Esophagus squamous epithelium (tissue), 5 donors: ENCODE measurements around the gene SH3BP2. TPM values are rescaled to one million over a fixed set of nuclear protein-coding genes. Genes with fewer than 3 reads are reported as not detected.

Experiments
- DNase-seq: peaks from one replicate; lab custom pipeline; 2025; lab: John Stamatoyannopoulos, UW
- H3K27ac ChIP-seq, 4 donors: fragments of 200-600 bp; sonication (generic); one replicate each; pipeline ENCODE4 v1.5.1; 2016 to 2019; ENCODE audit warnings: mild to moderate bottlenecking in 1 of 4
- H3K27me3 ChIP-seq, 4 donors: fragments of 200-600 bp; sonication (generic); 1 replicate in 3 of 4; 2 replicates in 1 of 4; pipeline versions ENCODE4 v1.5.1 to v1.6.0; 2017 to 2021; ENCODE audit warnings: antibody characterized with exemption in 1 of 4
- H3K36me3 ChIP-seq, 3 donors: fragments of 200-600 bp; sonication (generic); one replicate each; pipeline ENCODE4 v1.5.1; 2016 to 2019
- H3K4me1 ChIP-seq, 3 donors: fragments of 200-600 bp; sonication (generic); one replicate each; pipeline ENCODE4 v1.5.1; 2017 to 2019
- H3K4me3 ChIP-seq, 4 donors: fragments of 200-600 bp; sonication (generic); 1 replicate in 3 of 4; 2 replicates in 1 of 4; pipeline ENCODE4 v1.5.1; 2016 to 2019; ENCODE audit warnings: mild to moderate bottlenecking in 2 of 4, moderate library complexity in 1 of 4
- H3K9me3 ChIP-seq, 3 donors: fragments of 200-600 bp; sonication (generic); one replicate each; pipeline ENCODE4 v1.5.1; 2016 to 2019
- CTCF ChIP-seq, 6 experiments: fragments of 450-650 bp in 4 of 6; fragments of 200-600 bp in 2 of 6; sonication (generic) in 2 of 6; IDR thresholded peaks; one replicate each; pipeline ENCODE4 v1.5.1; 2016 to 2019; ENCODE audit warnings: antibody characterized with exemption in 6 of 6, mild to moderate bottlenecking in 4 of 6, moderate library complexity in 4 of 6
- POLR2A ChIP-seq, 4 donors: fragments of 450-650 bp; IDR thresholded peaks; one replicate each; pipeline ENCODE4 v1.6.1; 2017; ENCODE audit warnings: antibody characterized with exemption in 4 of 4, mild to moderate bottlenecking in 4 of 4, moderate library complexity in 3 of 4
- WGBS, 2 donors: methylation state at CpG; one replicate each; pipeline ENCODE4 v1.1.5; 2018; 5-methylcytosine and 5-hydroxymethylcytosine counted together
- intact Hi-C: fragments of 100-400 bp; cut with DNase I; formaldehyde crosslinking; loops from one replicate; pipeline ENCODE4 v1.15.0; 2022
- total RNA-seq, 4 donors: library from RNA; depleted of rRNA; stranded (reverse); fragments of >200 nt; gene quantifications; one replicate each; pipeline ENCODE4 v1.1.0, GENCODE V29; 2016
- donor health status: DM: yes; HTN: yes; CAD: no.

Gene SH3BP2
- total RNA-seq, 4 donors from 2014 or later = 13.5 to 36.8 (median 34.0) TPM

DNA sequence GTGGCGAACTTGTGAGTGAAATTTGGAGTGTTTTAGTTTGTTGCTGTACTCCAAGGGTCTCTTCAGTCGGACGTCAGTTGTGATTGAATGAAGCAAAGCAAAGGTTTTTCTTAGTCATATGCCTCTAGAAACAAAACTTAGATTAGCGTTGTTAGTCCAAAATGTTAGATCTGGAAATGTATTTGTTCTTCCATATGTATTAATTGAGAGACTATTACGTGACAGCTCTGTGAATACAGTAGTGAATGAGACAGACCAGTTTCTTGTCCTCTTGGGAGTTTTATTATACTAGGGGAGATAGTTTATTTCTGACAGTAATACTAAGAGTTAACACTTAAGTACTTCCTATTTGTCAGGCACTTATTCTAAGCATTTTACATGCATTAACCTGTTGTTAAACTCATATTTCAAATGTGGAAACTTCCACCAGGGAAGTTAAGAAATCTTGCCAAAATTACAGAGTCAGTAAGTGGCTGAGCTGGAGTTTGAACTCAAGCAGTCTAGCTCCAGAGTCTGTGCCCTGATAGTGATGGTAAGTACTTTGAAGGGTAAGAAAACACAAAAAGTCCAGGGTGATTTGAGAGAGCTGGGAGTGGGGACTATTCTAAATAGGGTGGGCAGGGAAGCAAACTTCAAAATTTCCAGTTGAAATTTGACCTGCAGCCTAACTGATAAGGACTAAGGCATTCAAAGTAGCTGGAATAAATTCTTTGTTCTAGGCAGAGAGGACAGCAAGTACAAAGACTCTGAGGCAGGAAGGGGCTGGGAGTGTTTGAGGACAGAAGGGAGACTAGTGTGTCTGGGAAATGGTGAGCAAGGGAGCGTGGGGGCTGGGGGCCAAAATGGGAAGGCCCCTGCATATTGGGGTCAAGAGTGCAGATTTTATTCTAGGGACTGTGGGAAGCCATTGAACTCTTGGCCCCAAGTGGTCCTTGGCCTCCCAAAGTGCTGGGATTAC, 67.8 kb downstream of the SH3BP2 start:
- Histone ChIP-seq H3K9me3 (no peaks in the 10 kb centered on the region), H3K4me3 (no peak overlapping the region), H3K4me1 (peaks cover 31 to 94% (median 46%) of the 10 kb centered on the region in 3 donors), H3K36me3 (no peaks in the 10 kb centered on the region), H3K27me3 (no peaks in the 10 kb centered on the region), H3K27ac (peak overlapping the region in 3 of 4 donors; percentile 53 to 73 (median 67))
- no peak for TF ChIP-seq POLR2A (IDR thresholded peaks at IDR 0.05)
- no peak for TF ChIP-seq CTCF (IDR thresholded peaks at IDR 0.05)
- intact Hi-C loops = no loop called here
- DNase-seq = no peak
- 68 to 85% methylated on average over 6 of the region's 6 CpGs for WGBS, 2 donors

GRCh38 chr4:2861631-2862436, 68.9 kb downstream of the SH3BP2 start:
- Histone ChIP-seq H3K4me1 (peaks cover 31 to 100% (median 55%) of the 10 kb centered on the region in 3 donors), H3K27ac (peak overlapping the region; percentile 10 to 73 (median 60)), H3K4me3 (no peak overlapping the region), H3K27me3 (no peaks in the 10 kb centered on the region), H3K9me3 (no peaks in the 10 kb centered on the region), H3K36me3 (no peaks in the 10 kb centered on the region)
- TF ChIP-seq CTCF (IDR thresholded peaks at IDR 0.05) (no peak), POLR2A (IDR thresholded peaks at IDR 0.05) (no peak)
- intact Hi-C loops = no loop called here
- WGBS, 2 donors = 70 to 79% methylated on average over 4 of the region's 4 CpGs
- DNase-seq = no peak

GRCh38 chr4:2862528-2862927, 69.6 kb downstream of the SH3BP2 start:
- Histone ChIP-seq H3K27ac (peak overlapping the region; percentile 10 to 73 (median 60)), H3K9me3 (no peaks in the 10 kb centered on the region), H3K4me1 (peaks cover 31 to 100% (median 62%) of the 10 kb centered on the region in 3 donors), H3K4me3 (no peak overlapping the region), H3K36me3 (no peaks in the 10 kb centered on the region), H3K27me3 (no peaks in the 10 kb centered on the region)
- DNase-seq = no peak
- intact Hi-C loops = no loop called here
- no peak for TF ChIP-seq CTCF (IDR thresholded peaks at IDR 0.05)
- WGBS, 2 donors = 47 to 55% methylated on average over 1 of the region's 1 CpG

- H3K4me3 ChIP-seq = no peak overlapping the region
- no peak overlapping the region for H3K27ac ChIP-seq
- H3K9me3 ChIP-seq = no peaks in the 10 kb centered on the region
- TF ChIP-seq CTCF (IDR thresholded peaks at IDR 0.05) (no peak), POLR2A (IDR thresholded peaks at IDR 0.05) (no peak)
- intact Hi-C loops = no loop called here
- no peak for DNase-seq
- H3K36me3 ChIP-seq = no peaks in the 10 kb centered on the region
- H3K4me1 ChIP-seq = peaks cover 29 to 100% (median 63%) of the 10 kb centered on the region in 3 donors
- H3K27me3 ChIP-seq = no peaks in the 10 kb centered on the region
Measured at GRCh38 chr4:2863649-2864048, 70.8 kb downstream of the SH3BP2 start.
